ENCODE measurements around the gene PHF12. TPM values are rescaled to one million over a fixed set of nuclear protein-coding genes. Genes with fewer than 3 reads are reported as not detected.

Gene PHF12
- total RNA-seq, 4 donors from 2014 or later, result 22.0 to 62.9 (median 60.1) TPM

- Histone ChIP-seq H3K27ac (no peak overlapping the region), H3K9me3 (no peaks in the 10 kb centered on the region), H3K27me3 (no peaks in the 10 kb centered on the region), H3K4me3 (replicated peaks in 1 of 3) (no peak overlapping the region), H3K36me3 (peaks cover 18 to 20% of the 10 kb centered on the region in 2 donors), H3K4me1 (no peaks in the 10 kb centered on the region)
- intact Hi-C loops (cut with DNase I), result no loop called here
- TF ChIP-seq POLR2A (IDR thresholded peaks at IDR 0.05) (no peak), CTCF (IDR thresholded peaks at IDR 0.05) (no peak)
- no peak for DNase-seq
- 48 to 76% methylated on average over 1 of the region's 1 CpG for WGBS, 2 donors
Measured at GRCh38 chr17:28875848-28876550, 75.3 kb downstream of the PHF12 start.

GRCh38 chr17:28874750-28875149 is 76.6 kb downstream of the PHF12 start:
- H3K4me1 ChIP-seq, result no peaks in the 10 kb centered on the region
- no peaks in the 10 kb centered on the region for H3K27me3 ChIP-seq
- no peak for DNase-seq
- intact Hi-C loops (cut with DNase I), result no loop called here
- 86 to 91% methylated on average over 3 of the region's 3 CpGs for WGBS, 2 donors
- H3K27ac ChIP-seq, result no peak overlapping the region
- no peaks in the 10 kb centered on the region for H3K9me3 ChIP-seq
- no peak for TF ChIP-seq CTCF (IDR thresholded peaks at IDR 0.05)
- no peak for TF ChIP-seq POLR2A (IDR thresholded peaks at IDR 0.05)
- peaks cover 5 to 7% of the 10 kb centered on the region in 2 donors for H3K36me3 ChIP-seq
- H3K4me3 ChIP-seq (replicated peaks in 1 of 3), result no peak overlapping the region

- TF ChIP-seq CTCF (IDR thresholded peaks at IDR 0.05), result no peak
- no peak for TF ChIP-seq POLR2A (IDR thresholded peaks at IDR 0.05)
- Histone ChIP-seq H3K4me3 (replicated peaks in 1 of 3) (no peak overlapping the region), H3K36me3 (no peaks in the 10 kb centered on the region), H3K27ac (no peak overlapping the region), H3K9me3 (no peaks in the 10 kb centered on the region), H3K27me3 (no peaks in the 10 kb centered on the region), H3K4me1 (no peaks in the 10 kb centered on the region)
- intact Hi-C loops (cut with DNase I), result no loop called here
- no peak for DNase-seq
- 82 to 91% methylated on average over 7 of the region's 7 CpGs for WGBS, 2 donors
Measured at GRCh38 chr17:28873839-28874238, 77.5 kb downstream of the PHF12 start.

- H3K36me3 ChIP-seq, result no peaks in the 10 kb centered on the region
- intact Hi-C loops (cut with DNase I), result no loop called here
- no peaks in the 10 kb centered on the region for H3K4me1 ChIP-seq
- no peak for DNase-seq
- no peak overlapping the region for H3K27ac ChIP-seq
- TF ChIP-seq CTCF (IDR thresholded peaks at IDR 0.05) (no peak), POLR2A (IDR thresholded peaks at IDR 0.05) (no peak)
- H3K4me3 ChIP-seq (replicated peaks in 1 of 3), result no peak overlapping the region
- H3K9me3 ChIP-seq, result no peaks in the 10 kb centered on the region
- H3K27me3 ChIP-seq, result no peaks in the 10 kb centered on the region
- WGBS, 2 donors, result 81% methylated on average over 6 of the region's 6 CpGs
Measured at GRCh38 chr17:28871056-28871579, 80.2 kb downstream of the PHF12 start.

- intact Hi-C loops (cut with DNase I), result no loop called here
- no peak for DNase-seq
- H3K27ac ChIP-seq, result no peak overlapping the region
- WGBS, 2 donors, result 85 to 86% methylated on average over 7 of the region's 7 CpGs
- no peaks in the 10 kb centered on the region for H3K9me3 ChIP-seq
- H3K4me3 ChIP-seq (replicated peaks in 1 of 3), result no peak overlapping the region
- H3K36me3 ChIP-seq, result no peaks in the 10 kb centered on the region
- TF ChIP-seq CTCF (IDR thresholded peaks at IDR 0.05), result no peak
- no peak for TF ChIP-seq POLR2A (IDR thresholded peaks at IDR 0.05)
- no peaks in the 10 kb centered on the region for H3K27me3 ChIP-seq
- H3K4me1 ChIP-seq, result no peaks in the 10 kb centered on the region
Measured at GRCh38 chr17:28867276-28867675, 84.0 kb downstream of the PHF12 start.
